Measurements from ENCODE around the gene CPSF3. TPM values are rescaled to one million over a fixed set of nuclear protein-coding genes. Genes with fewer than 3 reads are reported as not detected.

The CPSF3 gene
- total RNA-seq, 1 donor = 38.4 TPM

DNA sequence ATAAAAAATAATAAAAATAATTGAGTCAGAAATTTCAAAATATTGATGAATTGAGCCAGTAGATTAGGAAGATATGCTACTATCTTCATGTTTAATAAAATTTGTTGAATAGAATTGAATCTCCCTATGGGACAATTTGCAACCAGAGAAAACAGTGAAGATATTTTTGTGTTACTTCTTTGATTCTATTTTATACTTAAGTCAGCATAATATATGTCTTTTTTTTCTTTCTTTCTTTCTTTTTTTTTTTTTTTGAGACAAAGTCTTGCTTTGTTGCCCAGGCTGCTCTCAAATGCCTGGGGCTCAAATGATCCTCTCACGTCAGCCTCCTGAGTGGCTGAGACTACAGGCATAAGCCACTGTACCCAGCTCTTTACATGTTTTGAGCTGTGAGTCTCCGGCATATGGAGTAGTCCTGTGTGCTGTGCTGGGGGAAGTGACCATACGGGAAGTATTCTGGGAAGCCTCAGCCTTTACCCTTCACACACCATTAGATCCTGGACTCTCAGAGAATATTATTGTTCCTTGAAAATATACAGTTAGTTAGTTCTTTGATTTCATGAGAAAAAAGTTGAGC, 37.1 kb downstream of the CPSF3 start:
- Histone ChIP-seq H2AFZ (ENCODE audit: low read length) (no peak overlapping the region), H4K20me1 (ENCODE audit: insufficient read depth, low read length) (no peaks in the 10 kb centered on the region), H3K4me1 (ENCODE audit: insufficient read depth, low read length) (peaks cover 4% of the 10 kb centered on the region), H3K27me3 (ENCODE audit: insufficient read depth, low read length) (no peaks in the 10 kb centered on the region), H3K27ac (ENCODE audit: low read depth, low read length) (no peak overlapping the region), H3K36me3 (ENCODE audit: insufficient read depth, low read length) (peaks cover 25% of the 10 kb centered on the region), H3K79me2 (ENCODE audit: insufficient read depth, low read length) (no peaks in the 10 kb centered on the region), H3K4me2 (ENCODE audit: insufficient read depth, low read length) (no peak overlapping the region), H3K9me3 (ENCODE audit: low read depth, low read length) (no peaks in the 10 kb centered on the region), H3K4me3 (ENCODE audit: insufficient read depth, low read length) (no peak overlapping the region)
- no peak for DNase-seq (ENCODE audit: insufficient read length, low spot score, missing footprints)
- TF ChIP-seq, protein P1, sequence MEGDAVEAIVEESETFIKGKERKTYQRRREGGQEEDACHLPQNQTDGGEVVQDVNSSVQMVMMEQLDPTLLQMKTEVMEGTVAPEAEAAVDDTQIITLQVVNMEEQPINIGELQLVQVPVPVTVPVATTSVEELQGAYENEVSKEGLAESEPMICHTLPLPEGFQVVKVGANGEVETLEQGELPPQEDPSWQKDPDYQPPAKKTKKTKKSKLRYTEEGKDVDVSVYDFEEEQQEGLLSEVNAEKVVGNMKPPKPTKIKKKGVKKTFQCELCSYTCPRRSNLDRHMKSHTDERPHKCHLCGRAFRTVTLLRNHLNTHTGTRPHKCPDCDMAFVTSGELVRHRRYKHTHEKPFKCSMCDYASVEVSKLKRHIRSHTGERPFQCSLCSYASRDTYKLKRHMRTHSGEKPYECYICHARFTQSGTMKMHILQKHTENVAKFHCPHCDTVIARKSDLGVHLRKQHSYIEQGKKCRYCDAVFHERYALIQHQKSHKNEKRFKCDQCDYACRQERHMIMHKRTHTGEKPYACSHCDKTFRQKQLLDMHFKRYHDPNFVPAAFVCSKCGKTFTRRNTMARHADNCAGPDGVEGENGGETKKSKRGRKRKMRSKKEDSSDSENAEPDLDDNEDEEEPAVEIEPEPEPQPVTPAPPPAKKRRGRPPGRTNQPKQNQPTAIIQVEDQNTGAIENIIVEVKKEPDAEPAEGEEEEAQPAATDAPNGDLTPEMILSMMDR (IDR thresholded peaks at IDR 0.05; ENCODE audit: extremely low read depth, low read depth, low read length) = no peak

DNA sequence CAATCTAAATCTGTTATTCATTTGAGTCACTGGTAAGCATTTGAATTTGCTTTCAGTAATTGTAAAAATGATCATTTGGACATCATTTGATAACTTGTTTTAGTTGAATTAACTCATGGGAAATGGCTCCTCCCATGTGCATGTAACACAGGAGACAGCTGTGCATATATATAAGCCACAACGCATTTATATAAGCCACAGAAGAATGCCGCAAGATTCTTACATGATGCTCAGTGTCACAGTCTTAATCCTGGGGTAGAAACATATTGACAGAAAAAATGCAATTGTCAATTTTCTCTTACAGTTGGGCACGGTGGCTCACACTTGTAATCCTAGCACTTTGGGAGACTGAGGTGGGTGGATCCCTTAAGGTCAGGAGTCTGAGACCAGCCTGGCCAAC, 37.6 kb downstream of the CPSF3 start:
- Histone ChIP-seq H3K36me3 (ENCODE audit: insufficient read depth, low read length) (peaks cover 30% of the 10 kb centered on the region), H3K27me3 (ENCODE audit: insufficient read depth, low read length) (no peaks in the 10 kb centered on the region), H4K20me1 (ENCODE audit: insufficient read depth, low read length) (no peaks in the 10 kb centered on the region), H3K4me3 (ENCODE audit: insufficient read depth, low read length) (no peak overlapping the region), H3K79me2 (ENCODE audit: insufficient read depth, low read length) (no peaks in the 10 kb centered on the region), H3K9me3 (ENCODE audit: low read depth, low read length) (no peaks in the 10 kb centered on the region), H3K27ac (ENCODE audit: low read depth, low read length) (no peak overlapping the region), H3K4me2 (ENCODE audit: insufficient read depth, low read length) (no peak overlapping the region), H3K4me1 (ENCODE audit: insufficient read depth, low read length) (peaks cover 4% of the 10 kb centered on the region), H2AFZ (ENCODE audit: low read length) (no peak overlapping the region)
- TF ChIP-seq, protein P1 (IDR thresholded peaks at IDR 0.05; ENCODE audit: extremely low read depth, low read depth, low read length) = no peak
- DNase-seq (ENCODE audit: insufficient read length, low spot score, missing footprints) = no peak

DNA sequence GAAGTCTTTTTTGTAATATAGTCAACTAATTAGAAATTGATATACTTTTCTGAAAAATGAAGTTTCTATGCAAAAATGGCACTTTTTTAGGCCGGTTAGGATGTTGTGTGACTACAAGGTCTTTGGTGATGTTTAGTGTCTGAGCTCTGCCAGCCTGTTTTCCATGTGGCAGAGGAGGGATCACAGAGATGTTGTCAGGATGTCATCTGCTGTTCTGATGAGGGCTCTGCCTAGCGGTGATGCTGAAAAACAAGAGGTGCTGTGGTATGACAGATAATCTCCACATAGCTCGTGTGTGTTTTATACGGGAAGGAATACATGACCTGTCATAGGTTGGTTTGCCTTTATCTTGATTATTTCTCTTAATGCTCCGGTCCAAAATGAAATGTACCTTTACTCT, 38.9 kb downstream of the CPSF3 start:
- Histone ChIP-seq H4K20me1 (ENCODE audit: insufficient read depth, low read length) (no peaks in the 10 kb centered on the region), H3K9me3 (ENCODE audit: low read depth, low read length) (no peaks in the 10 kb centered on the region), H3K27me3 (ENCODE audit: insufficient read depth, low read length) (no peaks in the 10 kb centered on the region), H3K36me3 (ENCODE audit: insufficient read depth, low read length) (peaks cover 29% of the 10 kb centered on the region), H3K4me2 (ENCODE audit: insufficient read depth, low read length) (no peak overlapping the region), H2AFZ (ENCODE audit: low read length) (no peak overlapping the region), H3K79me2 (ENCODE audit: insufficient read depth, low read length) (no peaks in the 10 kb centered on the region), H3K4me1 (ENCODE audit: insufficient read depth, low read length) (peaks cover 4% of the 10 kb centered on the region), H3K27ac (ENCODE audit: low read depth, low read length) (no peak overlapping the region), H3K4me3 (ENCODE audit: insufficient read depth, low read length) (no peak overlapping the region)
- TF ChIP-seq, protein P1 (IDR thresholded peaks at IDR 0.05; ENCODE audit: extremely low read depth, low read depth, low read length) = no peak
- DNase-seq (ENCODE audit: insufficient read length, low spot score, missing footprints) = no peak

DNA sequence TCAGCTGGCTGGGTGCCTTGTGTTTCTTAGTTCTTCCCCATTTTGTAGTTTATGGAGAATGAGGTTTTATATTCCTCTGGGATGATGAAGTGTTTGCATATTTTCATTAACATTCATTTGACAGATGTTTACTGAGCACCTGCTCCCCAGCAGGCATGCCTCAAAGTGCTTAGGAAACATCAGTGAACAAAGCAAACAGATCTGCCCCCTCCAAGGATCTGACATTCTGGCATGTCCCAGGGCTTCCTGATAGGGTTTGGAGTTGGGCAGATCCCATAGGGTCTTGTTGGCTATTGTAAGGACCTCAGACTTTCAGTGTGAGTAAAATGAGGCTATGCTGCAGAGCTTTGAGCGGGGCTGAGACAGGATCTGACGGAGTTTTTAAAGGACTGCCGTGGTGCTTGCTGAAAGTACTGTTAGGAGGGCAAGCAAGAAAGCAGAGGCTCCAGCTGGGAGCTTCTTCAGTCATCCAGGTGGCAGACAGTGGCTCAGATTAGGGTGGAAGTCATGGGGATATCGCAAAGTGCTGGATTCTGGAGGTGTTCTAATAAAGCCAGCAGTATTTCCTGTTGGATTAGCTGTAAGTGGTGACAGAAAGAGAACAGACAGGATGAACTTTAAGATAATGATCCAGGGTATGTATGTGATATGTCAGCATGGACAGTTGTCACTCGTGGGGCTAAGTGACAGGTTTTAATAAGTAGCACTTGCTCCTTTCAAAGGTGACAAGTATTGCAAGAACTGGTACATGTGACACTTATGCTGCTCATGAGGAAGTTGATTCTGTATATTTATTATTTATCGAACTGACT, 39.6 kb downstream of the CPSF3 start:
- no peaks in the 10 kb centered on the region for H3K27me3 ChIP-seq (ENCODE audit: insufficient read depth, low read length)
- peaks cover 33% of the 10 kb centered on the region for H3K36me3 ChIP-seq (ENCODE audit: insufficient read depth, low read length)
- H3K4me3 ChIP-seq (ENCODE audit: insufficient read depth, low read length) = no peak overlapping the region
- no peak overlapping the region for H2AFZ ChIP-seq (ENCODE audit: low read length)
- H3K4me1 ChIP-seq (ENCODE audit: insufficient read depth, low read length) = peaks cover 4% of the 10 kb centered on the region
- TF ChIP-seq, protein P1 (IDR thresholded peaks at IDR 0.05; ENCODE audit: extremely low read depth, low read depth, low read length) = no peak
- no peak for DNase-seq (ENCODE audit: insufficient read length, low spot score, missing footprints)
- H3K4me2 ChIP-seq (ENCODE audit: insufficient read depth, low read length) = no peak overlapping the region
- H3K27ac ChIP-seq (ENCODE audit: low read depth, low read length) = no peak overlapping the region
- H4K20me1 ChIP-seq (ENCODE audit: insufficient read depth, low read length) = no peaks in the 10 kb centered on the region
- no peaks in the 10 kb centered on the region for H3K9me3 ChIP-seq (ENCODE audit: low read depth, low read length)
- H3K79me2 ChIP-seq (ENCODE audit: insufficient read depth, low read length) = no peaks in the 10 kb centered on the region
